HL-60/S4 (cell line): ENCODE results near the gene RPL28.
"Not testable (repeated sequence)": the region's sequence is repeated elsewhere in the genome, so short reads cannot be mapped to it uniquely, and the experiment has no call there.

ENCODE experiments used
- in situ Hi-C: fragments of 300-500 bp; cut with MboI; formaldehyde crosslinking; loops from 2 replicates; pipeline ENCODE4 v1.14.3; 2022; ENCODE audit warnings: low sequenced_read_pairs

RPL28 gene

DNA sequence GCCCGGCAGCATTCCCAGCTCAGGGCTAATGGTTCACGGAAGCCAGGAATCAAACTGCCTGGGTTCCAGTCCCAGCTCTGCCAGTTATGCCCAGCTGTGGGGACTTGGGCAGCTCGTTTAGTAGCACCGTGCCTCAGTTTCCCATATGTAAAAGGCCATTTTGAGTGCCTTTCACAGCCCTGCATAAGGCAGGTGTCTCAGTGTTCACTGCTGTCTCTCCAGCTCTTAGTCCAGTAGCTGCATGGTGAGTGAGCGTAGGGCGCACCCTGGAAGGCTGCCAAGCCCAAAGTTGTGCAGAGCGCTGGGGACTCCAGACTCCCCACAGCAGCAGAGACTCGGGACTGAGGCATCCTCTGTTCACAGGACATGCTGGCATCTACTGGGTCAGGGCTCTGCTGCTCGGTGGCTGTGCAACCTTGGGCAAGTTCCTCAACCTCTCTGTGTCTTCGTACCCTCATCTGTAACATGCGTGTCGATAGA is 5.5 kb downstream of the RPL28 start:
- in situ Hi-C loops = no loop called here

DNA sequence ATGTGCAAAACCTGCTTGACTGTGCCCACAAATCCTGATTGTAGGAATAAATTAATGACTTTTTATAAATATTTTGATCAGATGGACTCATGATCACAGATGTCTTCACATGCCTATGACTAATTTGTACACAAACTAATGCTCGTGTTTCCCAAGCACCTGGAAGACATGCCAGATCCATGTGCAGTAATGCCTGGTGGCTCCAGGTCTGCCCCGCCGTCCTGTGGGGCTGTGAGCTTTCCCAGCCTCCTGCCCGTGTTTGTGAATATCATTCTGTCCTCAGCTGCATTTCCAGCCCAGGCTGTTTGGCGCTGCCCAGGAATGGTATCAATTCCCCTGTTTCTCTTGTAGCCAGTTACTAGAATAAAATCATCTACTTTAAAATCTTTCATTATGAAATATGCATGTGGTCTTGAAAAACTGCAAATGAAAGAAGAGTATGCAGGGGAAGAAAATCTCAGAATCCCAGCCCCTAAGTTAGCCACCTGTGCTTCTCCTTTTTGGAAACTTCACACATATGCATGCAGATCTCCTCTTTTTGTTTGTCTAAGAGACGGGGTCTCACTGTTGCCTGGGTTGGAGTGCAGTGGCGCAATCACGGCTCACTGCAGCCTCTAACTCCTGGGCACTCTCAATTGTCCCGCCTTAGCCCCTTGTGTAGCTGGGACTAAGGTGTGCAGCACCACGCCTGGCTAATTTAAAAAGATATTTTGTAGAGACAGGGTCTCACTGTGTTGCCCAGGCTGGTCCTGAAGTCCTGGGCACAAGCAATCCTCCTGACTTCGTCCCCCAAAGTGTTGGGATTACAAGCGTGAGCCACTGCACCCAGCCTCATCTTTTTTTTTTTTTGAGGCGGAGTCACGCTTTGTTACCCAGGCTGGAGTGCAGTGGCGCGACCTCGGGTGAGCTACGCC is 6.2 kb downstream of the RPL28 start:
- in situ Hi-C loops = no loop called here

DNA sequence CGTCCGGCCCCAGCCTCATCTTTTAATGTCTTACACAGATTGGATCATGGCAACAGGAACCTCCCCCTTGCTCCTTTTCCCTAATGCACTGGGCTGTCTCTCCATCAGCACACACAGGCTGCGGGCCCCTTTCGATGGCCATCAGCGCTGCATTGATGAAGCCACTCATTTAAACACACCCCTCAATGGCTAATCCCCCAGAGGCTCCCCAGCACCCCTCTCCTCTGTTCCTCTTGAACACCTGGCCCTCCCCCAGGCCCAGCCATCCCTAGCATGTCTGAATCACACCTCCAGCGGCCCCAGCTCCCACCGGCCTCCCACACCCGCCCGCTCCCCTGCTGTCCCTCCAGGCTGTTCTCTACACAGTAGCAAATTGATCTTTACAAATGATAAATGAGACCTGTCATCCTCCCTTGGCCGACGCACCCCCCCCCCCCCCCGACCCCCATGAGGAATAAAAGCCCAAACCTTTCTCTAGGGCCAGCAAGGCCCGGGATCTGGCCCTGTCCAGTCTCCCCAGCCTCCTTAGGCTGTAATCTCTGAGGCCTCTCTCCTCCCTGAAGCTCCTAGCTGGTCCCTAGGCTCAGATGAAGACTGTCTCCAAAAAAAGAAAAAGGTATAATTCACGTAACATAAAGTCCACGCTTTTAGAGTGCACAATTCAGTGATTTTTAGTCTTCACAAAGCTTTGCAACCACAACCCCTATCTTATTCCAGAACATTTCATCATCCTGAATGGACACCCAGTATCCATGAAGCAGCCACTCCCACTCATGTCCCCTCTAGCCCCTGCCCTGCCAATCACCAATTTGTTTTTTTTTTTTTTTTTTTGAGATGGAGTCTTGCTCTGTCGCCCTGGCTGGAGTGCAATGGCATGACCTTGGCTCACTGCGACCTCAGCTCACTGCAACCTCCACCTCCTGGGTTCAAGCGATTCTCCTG is 7.4 kb downstream of the RPL28 start:
- in situ Hi-C loops = no loop called here

DNA sequence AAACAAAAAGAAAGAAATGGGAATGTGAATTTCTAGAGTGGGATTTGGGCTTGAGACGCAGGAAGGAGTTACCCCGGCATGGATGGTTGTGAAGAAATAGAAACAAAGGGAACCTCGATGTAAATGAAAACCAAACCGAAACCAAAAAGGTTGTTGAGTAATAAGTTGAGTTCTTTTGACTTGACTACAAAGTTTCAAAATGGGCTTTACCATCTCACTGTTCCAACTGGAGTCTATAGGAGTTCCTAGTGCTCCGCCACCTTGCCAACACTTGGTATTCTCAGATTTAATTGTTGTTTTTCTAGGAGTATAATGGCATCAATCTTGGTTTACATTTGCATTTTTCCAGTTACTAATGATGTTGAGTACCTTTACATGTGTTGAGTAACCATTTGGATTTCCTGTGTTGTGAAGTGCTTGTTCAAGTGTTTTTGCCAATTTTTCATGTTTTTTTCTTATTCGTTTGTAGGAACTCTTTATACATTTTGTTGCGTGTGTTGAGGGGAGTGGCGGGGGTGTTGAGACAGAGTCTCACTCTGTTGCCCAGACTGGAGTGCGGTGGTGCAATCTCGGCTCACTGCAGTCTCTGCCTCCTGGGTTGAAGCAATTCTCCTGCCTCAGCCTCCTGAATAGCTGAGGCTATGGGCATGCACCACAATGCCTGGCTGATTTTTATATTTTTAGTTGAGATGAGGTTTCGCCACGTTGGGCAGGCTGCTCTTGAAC is 12.6 kb downstream of the RPL28 start:
- in situ Hi-C loops = no loop called here

DNA sequence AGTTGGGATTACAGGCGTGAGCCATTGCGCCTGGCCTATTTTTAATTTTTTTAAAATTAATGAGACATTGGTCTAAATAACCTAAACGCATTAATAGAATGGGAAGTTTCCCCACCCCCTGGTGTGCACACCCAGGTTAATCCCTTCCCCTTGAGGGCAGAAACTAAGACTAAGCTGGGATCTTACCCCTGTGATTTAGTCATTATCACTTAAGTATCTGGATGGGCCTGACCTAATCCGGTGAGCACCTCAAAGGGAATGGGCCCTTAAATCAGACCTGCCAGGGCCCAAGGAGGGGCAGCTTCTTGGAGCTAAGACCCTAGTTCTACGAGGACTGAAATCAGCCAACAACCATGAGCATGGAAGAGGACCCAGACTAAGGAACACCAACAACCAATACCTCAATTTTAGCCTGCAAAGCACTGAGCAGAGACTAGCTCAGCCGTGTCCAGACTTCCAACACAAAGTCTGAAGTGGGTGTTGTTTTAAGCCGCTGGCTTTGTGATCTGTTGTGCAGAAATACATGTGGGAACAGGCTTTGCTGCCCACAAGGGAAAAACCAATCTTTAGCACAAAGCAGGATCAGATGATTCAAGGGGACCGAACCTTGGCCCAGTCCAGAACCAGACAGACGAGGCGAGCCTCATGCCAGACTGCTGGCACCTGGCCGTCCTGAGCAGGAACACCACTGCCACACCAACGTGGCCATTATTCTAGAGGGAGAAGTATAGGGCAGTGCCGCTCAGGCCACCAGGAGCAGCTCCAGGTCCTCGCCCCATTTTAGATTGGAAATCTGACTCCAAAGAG is 14.8 kb downstream of the RPL28 start:
- in situ Hi-C loops = no loop called here

DNA sequence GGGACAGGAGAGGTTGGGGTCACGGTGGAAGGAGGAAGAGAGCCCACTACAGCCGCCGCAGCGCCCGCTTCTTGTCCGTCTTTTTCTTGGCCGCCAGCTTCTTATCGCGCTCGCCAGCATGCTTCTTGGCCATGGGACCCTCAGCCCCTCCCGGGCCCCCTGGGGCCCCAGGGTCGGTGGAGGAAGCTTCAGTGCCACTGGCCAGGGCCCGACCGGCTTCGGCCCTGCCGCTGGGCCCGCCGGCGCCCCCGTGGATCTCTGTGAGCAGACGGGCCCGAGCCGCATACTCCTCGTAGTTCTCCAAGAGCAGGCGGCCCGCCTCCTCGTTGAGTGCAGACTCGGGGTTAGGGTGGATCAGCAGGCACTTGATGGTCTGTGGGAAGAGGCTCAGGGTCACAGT is 15.7 kb downstream of the RPL28 start:
- in situ Hi-C loops = not testable (repeated sequence)

DNA sequence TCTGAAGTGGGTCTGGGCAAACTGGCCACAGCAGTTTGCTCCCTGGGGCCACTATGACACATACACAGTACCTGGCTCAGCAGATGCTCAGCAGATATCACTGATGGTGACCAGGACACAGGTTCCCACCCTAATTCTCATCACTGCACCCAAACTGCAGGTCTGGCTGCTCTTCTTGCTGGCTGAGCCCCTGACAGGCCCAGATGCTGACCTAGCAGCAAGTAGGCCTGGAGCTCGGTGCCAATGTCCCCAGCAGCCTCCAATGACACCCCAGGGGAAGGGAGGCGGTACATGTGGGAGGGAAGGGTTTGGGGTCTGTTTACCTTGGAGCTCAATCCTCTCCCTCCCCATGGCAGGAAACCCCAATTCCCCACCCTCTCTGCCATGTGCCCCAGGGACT is 16.8 kb downstream of the RPL28 start:
- in situ Hi-C loops = no loop called here

DNA sequence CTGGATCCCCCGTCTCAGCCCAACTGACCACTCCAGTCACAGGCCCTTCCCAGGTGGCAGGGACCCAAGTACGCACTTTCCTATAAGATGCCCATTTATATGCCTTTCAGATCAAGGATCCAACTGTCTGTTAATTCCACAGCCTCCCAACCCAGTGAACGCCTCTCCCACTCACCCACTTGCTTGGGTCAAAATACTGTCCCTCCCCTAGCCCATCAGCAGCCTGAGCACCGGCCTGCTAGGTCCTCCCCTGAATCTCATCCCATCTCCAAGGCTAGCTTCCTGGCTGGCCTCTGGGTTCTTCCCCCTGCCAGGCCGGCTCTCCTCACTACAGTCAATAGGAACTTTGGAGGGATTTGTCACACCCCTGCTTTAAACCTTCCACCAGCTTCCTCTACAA is 19.9 kb downstream of the RPL28 start:
- in situ Hi-C loops = no loop called here

DNA sequence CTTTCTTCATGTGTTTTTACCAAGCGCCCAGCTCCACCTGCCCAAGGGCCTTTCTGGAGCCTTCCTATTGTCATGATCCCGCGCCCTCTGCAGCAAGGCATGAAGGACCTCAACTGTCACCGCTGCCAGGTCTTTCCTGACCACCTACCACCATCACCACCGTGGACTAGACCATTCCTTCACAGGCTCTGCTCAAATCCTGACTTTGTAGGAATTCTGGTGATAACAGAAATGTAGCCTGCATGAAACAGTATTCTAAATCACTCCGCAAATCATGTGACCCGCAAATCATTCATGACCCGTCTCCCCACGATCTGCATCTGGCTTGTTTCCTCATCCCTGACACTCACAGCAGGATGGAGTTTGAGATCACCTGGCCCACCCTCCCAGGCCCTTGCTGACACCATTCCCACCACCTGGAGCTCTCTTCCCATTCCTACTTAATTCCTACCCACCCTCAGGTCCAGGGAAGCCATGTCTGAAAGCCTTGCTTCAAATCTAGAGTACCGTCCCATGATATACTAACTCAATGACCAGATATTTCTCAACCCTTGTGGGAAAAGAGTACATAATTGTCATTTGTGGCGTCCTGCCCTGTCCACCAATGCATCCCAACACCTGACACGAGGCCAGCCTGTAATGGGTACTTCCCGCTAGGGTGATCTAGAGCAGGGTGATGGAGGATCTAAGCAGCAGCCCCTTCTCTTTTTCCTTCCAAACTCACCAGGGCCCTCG is 20.5 kb downstream of the RPL28 start:
- in situ Hi-C loops = no loop called here

DNA sequence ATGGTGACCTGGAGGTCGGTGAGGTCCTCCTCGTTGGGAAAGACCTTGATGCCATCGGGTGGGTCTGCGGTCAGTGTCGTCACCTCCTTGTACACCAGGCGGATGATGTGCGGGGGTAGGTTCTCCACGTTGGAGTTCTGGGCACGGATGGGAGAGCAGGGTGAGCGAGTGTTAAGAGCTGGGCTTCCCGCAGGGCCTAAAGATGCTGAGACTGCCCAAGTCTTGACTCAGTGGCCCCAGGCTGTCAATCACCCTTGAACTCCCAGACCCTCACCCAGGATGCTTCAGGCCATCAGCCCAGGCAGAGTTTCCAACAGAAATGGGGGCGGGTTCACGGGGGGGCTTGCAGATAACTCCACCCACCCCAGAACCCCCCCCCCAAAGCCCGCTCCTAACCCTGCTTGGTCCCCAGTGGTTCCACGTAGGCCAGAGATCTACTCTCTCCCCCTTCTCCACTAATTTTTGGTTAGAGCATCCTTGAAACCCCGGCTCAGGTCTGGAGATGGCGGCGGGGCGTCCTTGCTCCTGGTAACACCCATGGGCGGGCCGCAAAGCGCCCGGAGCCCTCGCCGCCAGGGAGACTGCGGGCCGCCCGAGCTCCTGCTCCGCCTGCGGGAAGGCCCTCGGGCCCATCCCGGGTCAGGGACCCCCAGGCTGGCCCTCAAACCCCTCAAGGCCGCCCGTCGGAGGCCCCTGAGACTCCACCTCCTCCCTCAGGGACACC is 21.3 kb downstream of the RPL28 start:
- in situ Hi-C loops = no loop called here

DNA sequence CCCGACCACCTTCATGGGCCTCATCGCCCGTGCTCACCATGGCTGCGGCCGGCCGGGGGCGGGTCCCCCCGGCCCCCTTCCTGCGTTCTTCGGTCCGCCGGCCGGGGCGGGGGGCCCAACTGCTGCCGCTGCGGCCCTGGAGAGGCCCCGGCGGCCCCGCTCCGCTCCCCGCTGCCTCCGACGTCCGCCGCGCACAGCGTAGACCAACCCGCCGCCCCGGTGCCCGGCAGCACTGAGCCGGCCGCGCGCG is 21.7 kb downstream of the RPL28 start, which contains the start of gene UBE2S:
Gene UBE2S (minus strand): TSS at position 239 of the 250 bp plus-strand sequence. CDS start 199 bp downstream, at position 40.
- in situ Hi-C loops = not testable (repeated sequence)

DNA sequence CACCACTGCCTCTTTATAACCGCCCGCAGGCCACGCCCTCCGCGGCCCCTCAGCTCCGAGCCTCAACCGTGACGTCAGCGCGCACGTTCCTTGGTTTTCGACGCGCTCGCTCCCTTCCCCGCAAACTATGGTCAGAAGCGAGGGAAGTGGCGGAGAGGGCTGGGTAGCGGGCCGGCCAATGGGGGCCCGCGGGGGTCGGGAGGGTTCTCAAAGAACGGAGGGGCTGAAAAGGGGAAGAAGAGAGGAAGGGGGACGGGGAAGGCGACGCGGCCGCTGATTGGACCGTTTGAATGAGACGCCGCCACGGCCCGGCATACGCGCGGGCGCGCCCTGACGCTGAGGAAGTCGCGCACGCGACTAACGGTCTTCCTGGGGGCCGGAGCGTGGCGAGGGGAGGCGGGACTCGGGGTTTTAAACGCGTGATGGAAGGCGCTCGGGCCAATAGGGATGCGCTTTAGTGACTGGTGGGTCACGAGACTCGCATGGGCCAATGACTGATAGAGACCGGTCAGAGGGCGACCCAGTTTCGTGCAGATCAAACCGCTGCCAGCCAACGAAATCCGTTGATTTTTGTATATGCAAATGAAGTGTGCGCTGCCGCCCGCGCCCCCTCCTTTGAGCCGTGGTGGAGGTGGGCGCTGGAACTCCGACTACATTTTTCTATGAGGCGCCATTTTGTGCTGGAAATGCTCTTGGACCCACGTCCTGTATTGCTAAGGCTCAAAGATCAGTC is 22.2 kb downstream of the RPL28 start:
- in situ Hi-C loops = no loop called here

DNA sequence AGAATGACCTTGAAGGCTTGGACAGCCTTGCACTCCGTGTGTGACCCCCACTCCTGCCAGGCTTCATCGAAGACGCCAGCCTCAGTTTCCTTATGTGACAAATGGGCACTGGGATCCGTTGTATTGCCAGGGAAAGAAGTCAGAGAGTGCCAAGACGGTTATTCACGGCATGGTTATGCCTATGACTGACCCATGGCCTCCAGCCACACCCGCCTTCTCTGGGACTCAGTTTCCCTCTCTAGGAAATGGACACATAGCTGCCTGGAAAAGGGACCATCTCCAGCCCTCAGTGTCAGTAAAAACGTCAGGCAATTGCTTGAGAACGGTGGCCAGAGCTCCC is 22.8 kb downstream of the RPL28 start:
- in situ Hi-C loops = no loop called here

DNA sequence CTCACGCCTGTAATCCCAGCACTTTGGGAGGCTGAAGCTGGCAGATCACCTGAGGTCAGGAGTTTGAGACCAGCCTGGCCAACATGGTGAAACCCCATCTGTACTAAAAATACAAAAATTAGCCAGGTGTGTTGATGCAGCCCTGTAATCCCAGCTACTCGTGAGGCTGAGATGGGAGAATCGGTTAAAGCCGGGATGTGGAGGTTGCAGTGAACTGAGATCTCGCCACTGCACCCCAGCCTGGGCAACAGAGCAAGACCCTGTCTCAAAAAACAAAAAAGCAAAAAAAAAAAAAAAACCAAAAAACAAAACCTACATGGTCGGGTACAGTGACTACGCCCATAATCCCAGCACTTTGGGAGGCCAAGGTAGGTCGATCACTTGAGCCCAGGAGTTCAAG is 23.4 kb downstream of the RPL28 start:
- in situ Hi-C loops = not testable (repeated sequence)

DNA sequence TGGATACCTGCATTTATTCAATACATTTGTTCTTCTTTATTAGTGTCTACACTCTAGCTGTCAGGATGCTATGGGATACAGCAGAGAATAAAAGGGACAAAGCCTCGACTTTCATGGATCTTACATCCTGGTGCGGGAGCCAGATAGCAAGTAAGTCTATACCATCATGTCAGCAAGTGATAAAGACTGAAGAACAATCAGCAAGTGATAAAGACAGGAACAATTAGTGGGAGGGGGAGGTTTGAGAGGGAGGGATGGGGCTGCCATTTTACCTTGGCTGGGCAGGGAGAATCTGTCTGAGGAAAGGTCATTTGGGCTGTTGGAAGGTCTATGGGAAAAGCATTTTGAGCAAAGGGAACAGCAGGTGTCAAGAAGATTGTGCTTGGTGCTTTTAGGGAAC is 24.4 kb downstream of the RPL28 start:
- in situ Hi-C loops = loop anchor here (10.0 kb wide), 2 partner anchors 195 to 265 kb away; partner anchors contain the start of gene TNNT1

DNA sequence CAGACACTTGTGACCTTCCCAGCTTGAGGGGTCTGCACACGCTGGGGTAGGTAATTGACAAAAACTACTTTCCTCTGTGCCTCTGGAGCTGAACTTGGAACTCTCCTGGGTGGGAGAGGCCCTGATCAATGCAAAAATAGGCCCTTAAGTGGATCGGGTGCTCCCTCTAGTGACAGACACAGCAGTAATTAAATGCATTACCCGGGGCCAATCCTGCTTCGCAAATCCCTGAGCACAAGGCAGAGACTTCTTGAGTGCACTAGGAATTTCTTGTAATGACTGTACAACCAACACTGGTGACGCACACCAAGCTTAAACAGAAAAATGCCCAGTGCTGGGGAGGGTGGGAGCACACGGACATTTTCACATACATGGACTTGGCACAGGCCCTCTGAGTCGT is 32.5 kb downstream of the RPL28 start:
- in situ Hi-C loops = loop anchor here (10.0 kb wide), 2 partner anchors 203 to 273 kb away; partner anchors contain the start of gene TNNT1

DNA sequence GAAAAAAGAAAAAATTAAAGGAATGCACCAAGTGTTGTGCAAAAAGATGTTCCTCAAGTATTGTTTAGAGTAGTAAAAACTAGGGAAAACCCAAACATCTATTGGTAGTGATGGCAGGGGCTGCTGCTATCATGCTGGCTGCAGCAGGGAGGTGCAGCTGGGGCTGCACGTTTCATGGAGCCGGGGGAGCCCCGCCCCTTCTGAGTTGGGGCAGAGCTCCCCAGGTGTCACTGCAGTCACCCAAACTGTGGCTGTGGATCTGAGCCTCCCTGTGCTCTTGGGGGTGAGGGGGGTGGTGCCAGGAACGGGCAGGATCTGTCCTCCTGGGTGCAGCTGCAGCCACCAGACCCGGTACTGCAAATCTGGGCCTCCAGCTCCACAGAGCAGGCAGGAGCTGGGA is 33.4 kb downstream of the RPL28 start:
- in situ Hi-C loops = loop anchor here (10.0 kb wide), 2 partner anchors 204 to 274 kb away; partner anchors contain the start of gene TNNT1

DNA sequence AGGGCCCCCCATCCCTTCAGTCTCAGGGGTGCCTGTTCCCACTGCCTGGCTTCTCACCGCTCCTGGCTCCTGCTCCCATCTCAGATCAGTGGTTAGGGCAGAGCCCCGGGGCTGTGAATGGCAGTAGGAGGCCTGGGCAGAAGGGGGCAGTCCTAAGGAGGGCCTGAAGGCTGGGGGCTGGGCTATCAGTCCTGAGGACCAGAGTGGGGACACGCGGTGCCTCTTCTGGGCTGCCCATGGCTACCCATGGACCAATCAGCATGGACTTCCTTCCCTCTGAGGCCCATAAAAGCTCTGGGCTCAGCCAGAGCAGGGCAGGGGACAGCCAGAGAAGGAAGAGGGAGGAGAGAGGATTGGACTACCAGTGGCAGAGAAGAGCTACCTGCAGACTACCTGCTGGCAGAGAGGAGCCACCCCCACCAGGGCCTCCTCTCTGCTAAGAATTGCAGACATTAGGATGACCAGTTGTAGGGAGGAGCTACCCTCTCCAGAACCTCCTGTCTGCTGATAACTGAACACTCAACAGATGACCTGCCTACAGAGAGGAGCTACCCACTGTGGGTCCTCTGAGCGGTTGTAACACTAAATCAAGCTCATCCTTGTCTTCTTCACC is 34.0 kb downstream of the RPL28 start:
- in situ Hi-C loops = loop anchor here (10.0 kb wide), 2 partner anchors 205 to 275 kb away; partner anchors contain the start of gene TNNT1
